SK-N-SH treated with all-trans-retinoic acid at 6 μM for 48 hours (cell line): ENCODE measurements around the gene KRT72.

Experiments used
- ATAC-seq: fragments of 200-7000 bp; cut with Tn5 transposase; 3 replicates; pipeline ENCODE4 v1.9.1; 2020; ENCODE audit warnings: mild to moderate bottlenecking, moderate library complexity
- ARNTL ChIP-seq: fragments of 450-650 bp; formaldehyde crosslinking; IDR thresholded peaks from 2 replicates; pipeline ENCODE4 v1.5.0; 2020; ENCODE audit warnings: low read depth, mild to moderate bottlenecking, moderate library complexity, borderline replicate concordance
- BACH2 ChIP-seq: fragments of 250-450 bp; sonication (Bioruptor Pico); IDR thresholded peaks from 2 replicates; pipeline ENCODE4 v1.9.0; 2021; ENCODE audit warnings: mild to moderate bottlenecking, borderline replicate concordance
- CSDC2 ChIP-seq: fragments of 250-450 bp; sonication (Bioruptor Pico); IDR thresholded peaks from 2 replicates; pipeline ENCODE4 v1.5.0; 2020; ENCODE audit warnings: mild to moderate bottlenecking, moderate library complexity
- ESRRG ChIP-seq: fragments of 250-450 bp; sonication (Bioruptor Pico); IDR thresholded peaks from 2 replicates; pipeline ENCODE4 v1.6.1; 2021; ENCODE audit warnings: mild to moderate bottlenecking
- GLIS3 ChIP-seq: fragments of 250-450 bp; sonication (Bioruptor Pico); IDR thresholded peaks from 2 replicates; pipeline ENCODE4 v1.5.0; 2020; ENCODE audit warnings: mild to moderate bottlenecking, moderate library complexity
- ISL1 ChIP-seq: fragments of 250-450 bp; sonication (Bioruptor Pico); IDR thresholded peaks from 2 replicates; pipeline ENCODE4 v2.1.2; 2022; ENCODE audit warnings: mild to moderate bottlenecking, moderate library complexity
- OSR1 ChIP-seq: fragments of 250-450 bp; sonication (Bioruptor Pico); IDR thresholded peaks from 2 replicates; pipeline ENCODE4 v1.8.0; 2022; ENCODE audit warnings: moderate library complexity, mild to moderate bottlenecking, inconsistent platforms
- PATZ1 ChIP-seq: fragments of 250-450 bp; sonication (Bioruptor Pico); IDR thresholded peaks from 2 replicates; pipeline ENCODE4 v1.8.0; 2020; ENCODE audit warnings: mild to moderate bottlenecking, moderate library complexity, borderline replicate concordance
- POU6F1 ChIP-seq: fragments of 250-450 bp; sonication (Bioruptor Pico); IDR thresholded peaks from 2 replicates; pipeline ENCODE4 v1.8.0; 2021; ENCODE audit warnings: low read depth, mild to moderate bottlenecking, moderate library complexity, borderline replicate concordance
- PPARA ChIP-seq: fragments of 250-450 bp; sonication (Bioruptor Pico); IDR thresholded peaks from 2 replicates; pipeline ENCODE4 v1.5.0; 2020; ENCODE audit warnings: mild to moderate bottlenecking, borderline replicate concordance
- RARB ChIP-seq: fragments of 250-450 bp; sonication (Bioruptor Pico); IDR thresholded peaks from 2 replicates; pipeline ENCODE4 v1.8.0; 2021; ENCODE audit warnings: mild to moderate bottlenecking, moderate library complexity
- SNAI2 ChIP-seq: fragments of 250-450 bp; sonication (Bioruptor Pico); IDR thresholded peaks from 2 replicates; pipeline ENCODE4 v1.5.0; 2020; ENCODE audit warnings: mild to moderate bottlenecking, moderate library complexity
- TCF4 ChIP-seq: fragments of 250-450 bp; sonication (Bioruptor Pico); IDR thresholded peaks from 2 replicates; pipeline ENCODE4 v1.8.0; 2021; ENCODE audit warnings: mild to moderate bottlenecking, moderate library complexity, borderline replicate concordance
- TOX ChIP-seq: fragments of 250-450 bp; sonication (Bioruptor Pico); IDR thresholded peaks from 2 replicates; pipeline ENCODE4 v1.8.0; 2021; ENCODE audit warnings: mild to moderate bottlenecking, moderate library complexity, borderline replicate concordance
- TSHZ2 ChIP-seq: fragments of 250-450 bp; sonication (Bioruptor Pico); IDR thresholded peaks from 2 replicates; pipeline ENCODE4 v1.5.0; 2020; ENCODE audit warnings: mild to moderate bottlenecking, moderate library complexity
- ZC3H10 ChIP-seq: fragments of 250-450 bp; sonication (Bioruptor Pico); IDR thresholded peaks from 2 replicates; pipeline ENCODE4 v1.5.1; 2021; ENCODE audit warnings: mild to moderate bottlenecking, moderate library complexity
- ZFP3 ChIP-seq: fragments of 250-450 bp; sonication (Bioruptor Pico); IDR thresholded peaks from 2 replicates; pipeline ENCODE4 v1.5.0; 2020; ENCODE audit warnings: mild to moderate bottlenecking, moderate library complexity
- ZFP30 ChIP-seq: fragments of 450-650 bp; formaldehyde crosslinking; IDR thresholded peaks from 2 replicates; pipeline ENCODE4 v1.5.0; 2022; ENCODE audit warnings: mild to moderate bottlenecking, moderate library complexity
- ZNF565 ChIP-seq: fragments of 450-650 bp; formaldehyde crosslinking; conservative IDR thresholded peaks from 2 replicates; pipeline ENCODE4 v1.5.0; 2020; ENCODE audit warnings: low read depth, mild to moderate bottlenecking, moderate library complexity
- ZNF70 ChIP-seq: fragments of 450-650 bp; formaldehyde crosslinking; IDR thresholded peaks from 2 replicates; pipeline ENCODE4 v1.5.0; 2020; ENCODE audit warnings: mild to moderate bottlenecking, moderate library complexity
- ZNF8 ChIP-seq: fragments of 450-650 bp; formaldehyde crosslinking; IDR thresholded peaks from 2 replicates; pipeline ENCODE4 v1.5.0; 2020; ENCODE audit warnings: mild to moderate bottlenecking, moderate library complexity
- TF ChIP-seq, protein P1 (sequence below): fragments of 250-450 bp; sonication (Bioruptor Pico); IDR thresholded peaks from 2 replicates; pipeline ENCODE4 v1.5.1; 2020; ENCODE audit warnings: low read depth, mild to moderate bottlenecking, moderate library complexity

Gene KRT72

GRCh38 chr12:52552681-52553195 is 48.5 kb downstream of the KRT72 start, which contains the start of gene KRT71:
Gene KRT71, minus strand, starts transcription at chr12:52553145. Its CDS starts 68 bp downstream, at chr12:52553077.
- TF ChIP-seq ESRRG (CRISPR knock-in tag) (no peak), GLIS3 (CRISPR knock-in tag) (no peak)
- no peak for ATAC-seq

DNA sequence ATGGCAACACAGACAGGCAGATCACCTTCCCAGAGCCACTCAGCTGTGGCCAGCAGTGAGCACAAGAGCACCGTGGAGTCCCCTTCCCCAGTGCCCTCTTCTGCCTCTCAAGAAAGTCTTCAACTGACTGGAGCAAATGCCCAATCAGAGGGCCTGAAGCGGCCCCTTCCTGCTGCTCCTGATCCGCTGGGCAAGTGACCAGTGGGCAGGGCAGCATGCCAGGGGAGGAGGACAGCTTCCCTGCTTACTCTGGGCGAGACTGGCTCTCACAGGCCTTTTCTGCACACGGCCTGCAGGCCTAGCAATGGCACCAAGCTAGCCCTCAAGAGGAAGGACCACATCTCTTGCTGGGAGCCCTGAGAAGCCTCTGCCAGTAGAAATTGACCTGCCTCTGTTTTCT is 49.2 kb downstream of the KRT72 start:
- TF ChIP-seq ARNTL (no peak), ZC3H10 (no peak), GLIS3 (CRISPR knock-in tag) (no peak), PATZ1 (no peak), SNAI2 (CRISPR knock-in tag) (no peak), ESRRG (CRISPR knock-in tag) (no peak), TOX (CRISPR knock-in tag) (no peak), RARB (no peak), BACH2 (no peak), ISL1 (CRISPR knock-in tag) (no peak), ZNF565 (no peak), OSR1 (CRISPR knock-in tag) (no peak), CSDC2 (CRISPR knock-in tag) (no peak), ZNF70 (no peak), ZNF8 (CRISPR knock-in tag) (no peak), TSHZ2 (no peak), TCF4 (no peak)
- no peak for ATAC-seq

DNA sequence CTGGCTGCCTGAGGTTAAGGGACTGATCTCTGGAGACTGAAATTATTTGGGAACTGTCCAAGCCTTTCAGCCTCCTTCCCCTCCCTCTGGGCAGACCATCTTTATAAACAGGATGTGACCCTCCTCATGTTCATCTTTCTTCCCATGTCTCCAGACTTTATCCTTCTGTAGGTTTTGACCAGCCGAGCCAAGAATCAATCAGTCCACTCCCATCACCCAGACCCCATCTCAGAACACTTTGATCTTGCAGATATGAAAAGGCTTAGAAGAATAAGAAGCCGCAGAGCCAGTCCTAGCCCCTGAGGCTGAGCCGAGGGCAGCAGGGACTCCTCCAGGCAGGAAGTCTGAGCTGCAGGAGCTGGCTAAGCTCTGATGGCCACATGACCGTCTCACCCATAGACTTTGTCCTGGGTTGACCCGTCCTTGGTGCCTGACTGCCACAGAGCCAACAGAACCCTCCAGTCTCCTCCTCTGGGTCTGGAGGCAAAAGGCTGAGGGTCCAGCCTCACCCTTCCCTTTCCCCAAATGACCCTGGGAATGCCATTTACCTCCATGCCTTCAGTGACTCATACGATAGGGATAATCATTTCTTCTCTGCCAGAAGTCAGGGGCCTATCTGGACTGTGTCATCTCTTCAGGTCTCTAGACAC is 49.9 kb downstream of the KRT72 start:
- TF ChIP-seq POU6F1 (CRISPR knock-in tag) (no peak), ZC3H10 (no peak), PPARA (no peak), ZFP30 (CRISPR knock-in tag) (no peak), GLIS3 (CRISPR knock-in tag) (no peak), ZNF8 (CRISPR knock-in tag) (no peak), ZFP3 (CRISPR knock-in tag) (no peak), ZNF70 (no peak)
- TF ChIP-seq, protein P1, sequence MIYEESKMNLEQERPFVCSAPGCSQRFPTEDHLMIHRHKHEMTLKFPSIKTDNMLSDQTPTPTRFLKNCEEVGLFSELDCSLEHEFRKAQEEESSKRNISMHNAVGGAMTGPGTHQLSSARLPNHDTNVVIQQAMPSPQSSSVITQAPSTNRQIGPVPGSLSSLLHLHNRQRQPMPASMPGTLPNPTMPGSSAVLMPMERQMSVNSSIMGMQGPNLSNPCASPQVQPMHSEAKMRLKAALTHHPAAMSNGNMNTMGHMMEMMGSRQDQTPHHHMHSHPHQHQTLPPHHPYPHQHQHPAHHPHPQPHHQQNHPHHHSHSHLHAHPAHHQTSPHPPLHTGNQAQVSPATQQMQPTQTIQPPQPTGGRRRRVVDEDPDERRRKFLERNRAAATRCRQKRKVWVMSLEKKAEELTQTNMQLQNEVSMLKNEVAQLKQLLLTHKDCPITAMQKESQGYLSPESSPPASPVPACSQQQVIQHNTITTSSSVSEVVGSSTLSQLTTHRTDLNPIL (CRISPR knock-in tag): no peak
- ATAC-seq: no peak

DNA sequence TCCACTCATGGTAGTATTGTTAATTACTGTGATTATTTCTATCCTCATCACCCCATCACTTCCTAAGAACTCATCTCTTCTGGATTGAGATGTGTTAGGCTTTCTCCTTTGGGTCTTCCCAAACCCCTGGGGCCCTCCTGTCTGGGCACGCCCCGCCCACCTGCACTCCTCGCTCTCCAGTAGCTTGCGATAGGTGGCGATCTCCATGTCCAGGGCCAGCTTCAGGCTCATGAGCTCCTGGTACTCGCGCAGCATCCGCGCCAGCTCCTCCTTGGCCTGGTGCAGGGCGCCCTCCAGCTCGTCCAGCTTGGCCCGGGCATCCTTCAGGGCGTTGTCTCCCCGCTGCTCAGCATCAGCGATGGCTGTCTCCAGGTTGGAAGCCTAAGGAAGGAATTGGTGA is 55.1 kb downstream of the KRT72 start:
- no peak for ATAC-seq
- TF ChIP-seq OSR1 (CRISPR knock-in tag) (no peak), ZNF70 (no peak), ZFP3 (CRISPR knock-in tag) (no peak), ARNTL (no peak), ZC3H10 (no peak), TSHZ2 (no peak), TCF4 (no peak), CSDC2 (CRISPR knock-in tag) (no peak), ZNF8 (CRISPR knock-in tag) (no peak), POU6F1 (CRISPR knock-in tag) (no peak), PATZ1 (no peak), ISL1 (CRISPR knock-in tag) (no peak)
